ENCODE results near the gene GMPR.
"Not testable (repeated sequence)": the region's sequence is repeated elsewhere in the genome, so short reads cannot be mapped to it uniquely, and the experiment has no call there.

The GMPR gene

GRCh38 chr6:16244869-16245451 lies 6.6 kb downstream of the GMPR start:
- DNase-seq (ENCODE audit: low read depth in 4 of 4, low spot score in 1 of 4), result no peak

- DNase-seq (ENCODE audit: low read depth in 4 of 4, low spot score in 1 of 4), result no peak
These were observed 10.0 kb downstream of the GMPR start for GRCh38 chr6:16248271-16248853.

- no peak for DNase-seq (ENCODE audit: low read depth in 4 of 4, low spot score in 1 of 4)
These were observed 11.6 kb downstream of the GMPR start for GRCh38 chr6:16249971-16250370.

- DNase-seq (ENCODE audit: low read depth in 4 of 4, low spot score in 1 of 4), result no peak
These were observed 13.3 kb downstream of the GMPR start for GRCh38 chr6:16251706-16252105.

GRCh38 chr6:16252686-16253299 lies 14.4 kb downstream of the GMPR start:
- no peak for DNase-seq (ENCODE audit: low read depth in 4 of 4, low spot score in 1 of 4)

- no peak for DNase-seq (ENCODE audit: low read depth in 4 of 4, low spot score in 1 of 4)
These were observed 15.2 kb downstream of the GMPR start for GRCh38 chr6:16253399-16254144.

- DNase-seq (ENCODE audit: low read depth in 4 of 4, low spot score in 1 of 4), result no peak
These were observed 16.1 kb downstream of the GMPR start for GRCh38 chr6:16254535-16254934.

- no peak for DNase-seq (ENCODE audit: low read depth in 4 of 4, low spot score in 1 of 4)
These were observed 18.4 kb downstream of the GMPR start for GRCh38 chr6:16256781-16257180.

GRCh38 chr6:16257999-16258708 lies 19.8 kb downstream of the GMPR start:
- DNase-seq (ENCODE audit: low read depth in 4 of 4, low spot score in 1 of 4), result no peak

- no peak for DNase-seq (ENCODE audit: low read depth in 4 of 4, low spot score in 1 of 4)
These were observed 20.3 kb downstream of the GMPR start for GRCh38 chr6:16258709-16259075.

- DNase-seq (ENCODE audit: low read depth in 4 of 4, low spot score in 1 of 4), result not testable (repeated sequence)
These were observed 21.2 kb downstream of the GMPR start for GRCh38 chr6:16259604-16260003.

GRCh38 chr6:16260602-16261001 lies 22.2 kb downstream of the GMPR start:
- DNase-seq (ENCODE audit: low read depth in 4 of 4, low spot score in 1 of 4), result not testable (repeated sequence)

- DNase-seq (ENCODE audit: low read depth in 4 of 4, low spot score in 1 of 4), result not testable (repeated sequence)
These were observed 24.4 kb downstream of the GMPR start for GRCh38 chr6:16262773-16263172.

- DNase-seq (ENCODE audit: low read depth in 4 of 4, low spot score in 1 of 4), result not testable (repeated sequence)
These were observed 25.2 kb downstream of the GMPR start for GRCh38 chr6:16263464-16264099.

- DNase-seq (ENCODE audit: low read depth in 4 of 4, low spot score in 1 of 4), result no peak
These were observed 26.4 kb downstream of the GMPR start for GRCh38 chr6:16264785-16265184.

GRCh38 chr6:16265351-16266341 lies 27.3 kb downstream of the GMPR start:
- DNase-seq (ENCODE audit: low read depth in 4 of 4, low spot score in 1 of 4), result no peak

GRCh38 chr6:16267428-16268263 lies 29.3 kb downstream of the GMPR start:
- no peak for DNase-seq (ENCODE audit: low read depth in 4 of 4, low spot score in 1 of 4)

- DNase-seq (ENCODE audit: low read depth in 4 of 4, low spot score in 1 of 4), result not testable (repeated sequence)
These were observed 31.2 kb downstream of the GMPR start for GRCh38 chr6:16269442-16270070.

Data from stimulated activated CD4-positive, alpha-beta T cell treated with anti-CD3 and anti-CD28 coated beads, Interleukin-1b, Interleukin-23, amount 100 ng/mL, for 24 hours (primary cell).